Karpas-422 (cell line): ENCODE measurements around the gene OSBP2. TPM values are rescaled to one million over a fixed set of nuclear protein-coding genes. Genes with fewer than 3 reads are reported as not detected.

ENCODE experiments used
- DNase-seq: peaks from one replicate; pipeline ENCODE4 v3.0.0-alpha.2; 2015
- H2AFZ ChIP-seq: fragments of 200-600 bp; sonication (generic); 2 replicates; pipeline ENCODE4 v1.6.1; 2014; ENCODE audit warnings: antibody characterized with exemption, low read length, mixed read lengths
- H3K27ac ChIP-seq: fragments of 200-600 bp; sonication (generic); 2 replicates; pipeline ENCODE4 v1.5.1; 2014; ENCODE audit warnings: mild to moderate bottlenecking, low read length, moderate library complexity
- H3K27me3 ChIP-seq: fragments of 200-600 bp; sonication (generic); 2 replicates; pipeline ENCODE4 v1.6.1; 2014; ENCODE audit warnings: low read length, mixed read lengths
- H3K36me3 ChIP-seq: fragments of 200-600 bp; sonication (generic); 2 replicates; pipeline ENCODE4 v1.6.1; 2014; ENCODE audit warnings: low read length, mixed read lengths; ENCODE audit not compliant: insufficient read depth
- H3K4me1 ChIP-seq: fragments of 200-600 bp; sonication (generic); 2 replicates; pipeline ENCODE4 v1.6.1; 2014; ENCODE audit warnings: mild to moderate bottlenecking, low read length, mixed read lengths
- H3K4me2 ChIP-seq: fragments of 200-600 bp; sonication (generic); 2 replicates; pipeline ENCODE4 v1.6.1; 2014; ENCODE audit warnings: low read length, low read depth, mild to moderate bottlenecking; ENCODE audit not compliant: poor library complexity, severe bottlenecking
- H3K4me3 ChIP-seq: fragments of 200-600 bp; sonication (generic); 2 replicates; pipeline ENCODE4 v1.5.1; 2014; ENCODE audit warnings: mild to moderate bottlenecking, antibody characterized with exemption, low read length, mixed read lengths
- H3K79me2 ChIP-seq: fragments of 200-600 bp; sonication (generic); 2 replicates; pipeline ENCODE4 v1.6.1; 2014; ENCODE audit warnings: mild to moderate bottlenecking, low read length, mixed read lengths
- H3K9ac ChIP-seq: fragments of 200-600 bp; sonication (generic); 2 replicates; pipeline ENCODE4 v1.6.0; 2014; ENCODE audit warnings: low read length
- H3K9me2 ChIP-seq: fragments of 200-600 bp; sonication (generic), shearing (Covaris generic); replicated peaks from 2 replicates; pipeline ENCODE4 v1.6.0; 2014; ENCODE audit warnings: mild to moderate bottlenecking, low read length, moderate library complexity; ENCODE audit not compliant: insufficient read depth
- H3K9me3 ChIP-seq: fragments of 300-700, 200-600 bp; sonication (generic); 2 replicates; pipeline ENCODE4 v1.6.1; 2014; ENCODE audit warnings: low read length, mixed read lengths
- H4K20me1 ChIP-seq: fragments of 200-600 bp; sonication (generic); 2 replicates; pipeline ENCODE4 v1.6.1; 2014; ENCODE audit warnings: mild to moderate bottlenecking, antibody characterized with exemption, low read length, low read depth; ENCODE audit not compliant: insufficient read depth
- total RNA-seq: library from RNA; depleted of rRNA; stranded (reverse); fragments of >200 nt; shearing (Covaris generic); gene quantifications from 2 replicates; pipeline ENCODE4 v1.2.3, GENCODE V29; 2014; ENCODE audit warnings: low replicate concordance

The OSBP2 gene
- total RNA-seq, 1 experiment from 2014 or later, result 0.07 TPM

DNA sequence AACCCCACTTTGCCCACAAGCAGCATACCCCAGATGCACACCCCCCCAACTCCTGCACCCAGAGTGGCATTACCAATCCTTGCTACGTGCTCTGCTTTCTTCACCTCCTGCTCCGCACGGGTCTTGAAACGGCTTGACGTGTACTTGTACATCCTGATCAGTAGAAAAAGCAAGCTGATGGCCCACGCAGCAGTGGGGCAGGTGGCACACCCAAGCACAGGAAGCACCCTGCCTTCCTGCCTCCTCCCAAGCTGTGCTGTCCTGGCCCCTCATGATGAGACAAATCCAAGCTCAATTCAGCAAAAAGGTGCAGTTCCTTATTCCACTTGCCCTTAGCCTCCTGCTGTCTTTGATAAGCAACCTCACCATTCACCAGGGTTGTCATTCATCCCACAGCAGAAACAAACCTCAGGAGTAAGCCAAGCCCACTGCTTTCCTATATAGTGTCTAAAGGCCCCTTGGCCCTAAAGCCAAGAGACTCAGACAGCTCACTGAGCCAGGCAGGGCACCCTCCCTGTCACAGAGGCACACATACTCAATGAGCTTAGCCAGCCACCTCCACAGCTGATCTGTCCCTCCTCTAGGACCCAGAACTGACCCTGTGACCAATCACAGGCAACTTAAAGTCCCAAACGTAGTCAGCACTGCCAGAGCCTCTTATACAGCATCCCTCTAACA lies 246.2 kb downstream of the OSBP2 start:
- Histone ChIP-seq H3K27me3 (no peaks in the 10 kb centered on the region), H3K9me2 (no peaks in the 10 kb centered on the region), H3K27ac (no peak overlapping the region), H3K36me3 (peaks cover 52% of the 10 kb centered on the region), H2AFZ (no peak overlapping the region), H3K9ac (no peak overlapping the region), H3K79me2 (no peaks in the 10 kb centered on the region), H3K9me3 (no peaks in the 10 kb centered on the region), H3K4me1 (no peaks in the 10 kb centered on the region), H4K20me1 (peaks cover 4% of the 10 kb centered on the region; the same call in 1 of the 2 replicates), H3K4me2 (no peak overlapping the region), H3K4me3 (no peak overlapping the region)
- DNase-seq, result no peak

DNA sequence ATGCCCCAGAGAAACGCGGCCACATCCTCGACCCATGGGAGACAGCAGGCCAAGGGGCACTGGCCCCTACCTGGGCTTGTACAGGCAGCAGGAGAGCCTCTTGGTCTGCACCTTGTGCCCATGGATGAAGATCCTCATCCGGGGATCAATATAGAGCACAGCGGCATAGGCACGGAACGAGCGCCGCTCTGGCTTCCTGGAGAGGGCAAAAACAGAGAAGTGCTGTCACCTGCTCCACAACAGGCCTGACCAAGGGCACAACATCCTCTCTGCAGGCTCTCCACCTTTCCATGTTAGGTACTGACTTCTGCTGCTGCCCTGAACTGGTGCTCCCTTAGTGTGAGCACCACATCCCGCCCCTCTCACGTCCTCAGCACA lies 246.7 kb downstream of the OSBP2 start:
- Histone ChIP-seq H3K4me2 (no peak overlapping the region), H3K79me2 (no peaks in the 10 kb centered on the region), H4K20me1 (peaks cover 4% of the 10 kb centered on the region; the same call in 1 of the 2 replicates), H3K27me3 (no peaks in the 10 kb centered on the region), H3K36me3 (peaks cover 53% of the 10 kb centered on the region), H2AFZ (no peak overlapping the region), H3K4me3 (no peak overlapping the region), H3K9ac (no peak overlapping the region), H3K9me2 (no peaks in the 10 kb centered on the region), H3K27ac (no peak overlapping the region), H3K9me3 (no peaks in the 10 kb centered on the region), H3K4me1 (no peaks in the 10 kb centered on the region)
- no peak for DNase-seq

DNA sequence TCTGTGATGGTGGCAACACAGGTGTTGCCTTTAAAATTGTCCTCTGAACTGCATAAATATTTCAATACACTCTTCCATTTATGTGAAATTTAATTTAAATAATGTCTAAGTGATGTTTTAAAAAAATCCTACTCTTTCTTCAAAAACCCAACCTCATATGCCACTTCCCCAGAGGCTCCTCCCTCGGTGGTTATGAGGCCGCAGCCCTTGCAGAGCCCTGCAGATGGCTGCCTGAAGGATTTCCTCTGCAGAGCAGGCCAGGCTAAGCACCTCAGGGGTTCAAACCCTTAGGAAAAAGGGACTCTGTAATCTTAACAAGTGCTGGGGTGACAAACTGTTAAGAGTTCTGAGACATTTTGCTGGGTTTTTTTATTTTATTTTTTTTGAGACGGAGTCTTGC lies 248.7 kb downstream of the OSBP2 start:
- Histone ChIP-seq H2AFZ (no peak overlapping the region), H4K20me1 (no peaks in the 10 kb centered on the region), H3K27ac (no peak overlapping the region), H3K27me3 (no peaks in the 10 kb centered on the region), H3K79me2 (no peaks in the 10 kb centered on the region), H3K36me3 (peaks cover 58% of the 10 kb centered on the region), H3K9me2 (no peaks in the 10 kb centered on the region), H3K4me1 (no peaks in the 10 kb centered on the region), H3K4me2 (no peak overlapping the region), H3K4me3 (no peak overlapping the region), H3K9ac (no peak overlapping the region), H3K9me3 (no peaks in the 10 kb centered on the region)
- no peak for DNase-seq

DNA sequence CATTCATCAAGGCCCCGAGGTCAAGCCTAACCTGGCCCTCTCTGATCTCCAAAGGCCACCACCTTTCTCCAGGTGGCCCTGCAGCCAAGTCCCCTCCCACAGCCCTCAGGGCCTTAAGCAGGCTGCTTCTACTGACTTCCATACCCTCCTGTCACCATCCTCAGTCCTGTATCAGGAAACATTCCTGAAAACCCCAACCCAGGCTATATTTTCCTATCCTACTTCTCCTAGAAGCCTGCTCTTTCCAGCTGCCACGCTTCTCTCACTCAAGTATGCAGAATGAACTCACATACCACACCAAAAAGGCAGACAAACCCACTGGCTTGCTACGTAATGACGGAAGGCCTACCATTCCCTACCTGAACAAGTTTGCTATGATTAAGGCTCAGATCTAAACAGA lies 250.3 kb downstream of the OSBP2 start:
- H3K4me3 ChIP-seq, result no peak overlapping the region
- H3K36me3 ChIP-seq, result peaks cover 64% of the 10 kb centered on the region
- no peaks in the 10 kb centered on the region for H3K27me3 ChIP-seq
- H3K9me2 ChIP-seq, result no peaks in the 10 kb centered on the region
- no peak overlapping the region for H3K27ac ChIP-seq
- no peak overlapping the region for H3K4me2 ChIP-seq
- no peaks in the 10 kb centered on the region for H3K9me3 ChIP-seq
- no peaks in the 10 kb centered on the region for H4K20me1 ChIP-seq
- H3K9ac ChIP-seq, result no peak overlapping the region
- H2AFZ ChIP-seq, result no peak overlapping the region
- no peaks in the 10 kb centered on the region for H3K79me2 ChIP-seq
- no peak for DNase-seq
- H3K4me1 ChIP-seq, result no peaks in the 10 kb centered on the region

DNA sequence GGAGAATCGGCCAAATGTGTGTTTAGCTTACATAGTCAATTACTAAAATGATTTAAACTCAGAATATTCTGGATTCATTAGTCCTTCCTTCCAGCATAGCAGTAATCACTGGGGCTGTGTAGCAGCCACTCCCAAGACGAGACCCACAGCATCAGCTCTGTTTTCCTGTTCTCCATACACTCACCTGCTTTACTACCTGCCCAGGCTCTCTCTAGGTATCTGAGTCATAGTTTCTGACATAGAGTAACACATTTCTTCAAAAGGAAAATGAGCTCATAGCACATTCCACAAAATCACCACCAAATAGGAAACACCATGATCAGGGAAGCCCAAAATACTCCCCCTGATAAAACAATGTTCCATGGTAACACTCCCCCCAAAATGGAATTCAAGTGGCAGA lies 251.0 kb downstream of the OSBP2 start:
- Histone ChIP-seq H3K27me3 (no peaks in the 10 kb centered on the region), H3K4me3 (no peak overlapping the region), H3K4me1 (no peaks in the 10 kb centered on the region), H4K20me1 (no peaks in the 10 kb centered on the region), H3K9me3 (no peaks in the 10 kb centered on the region), H3K27ac (no peak overlapping the region), H3K9me2 (no peaks in the 10 kb centered on the region), H3K9ac (no peak overlapping the region), H3K36me3 (peaks cover 67% of the 10 kb centered on the region), H2AFZ (no peak overlapping the region), H3K4me2 (no peak overlapping the region), H3K79me2 (no peaks in the 10 kb centered on the region)
- DNase-seq, result no peak

DNA sequence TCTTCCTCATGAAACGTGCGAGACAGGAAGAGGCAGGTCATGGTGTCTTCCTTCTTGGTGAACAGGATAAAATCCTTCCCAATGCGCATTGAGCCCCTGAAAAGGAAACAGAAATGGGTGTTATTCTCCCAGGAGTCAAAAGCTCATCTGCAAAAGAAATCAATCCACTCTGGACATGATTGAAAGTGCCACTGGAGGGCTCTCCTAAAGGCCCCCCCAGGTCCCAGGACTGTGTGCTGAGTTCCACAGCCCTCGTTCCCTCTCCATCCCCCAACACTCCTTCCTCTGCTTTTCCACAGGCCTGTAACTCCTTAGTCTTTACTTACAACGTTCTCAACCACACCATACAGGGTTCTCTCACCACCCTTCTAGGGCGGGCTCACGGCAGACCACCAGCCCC lies 251.7 kb downstream of the OSBP2 start:
- H3K4me3 ChIP-seq, result no peak overlapping the region
- no peaks in the 10 kb centered on the region for H3K4me1 ChIP-seq
- H3K36me3 ChIP-seq, result peaks cover 67% of the 10 kb centered on the region
- no peak overlapping the region for H3K9ac ChIP-seq
- H3K4me2 ChIP-seq, result no peak overlapping the region
- H3K9me2 ChIP-seq, result no peaks in the 10 kb centered on the region
- DNase-seq, result no peak
- no peak overlapping the region for H2AFZ ChIP-seq
- H3K27ac ChIP-seq, result no peak overlapping the region
- no peaks in the 10 kb centered on the region for H3K9me3 ChIP-seq
- no peaks in the 10 kb centered on the region for H4K20me1 ChIP-seq
- no peaks in the 10 kb centered on the region for H3K79me2 ChIP-seq
- no peaks in the 10 kb centered on the region for H3K27me3 ChIP-seq

DNA sequence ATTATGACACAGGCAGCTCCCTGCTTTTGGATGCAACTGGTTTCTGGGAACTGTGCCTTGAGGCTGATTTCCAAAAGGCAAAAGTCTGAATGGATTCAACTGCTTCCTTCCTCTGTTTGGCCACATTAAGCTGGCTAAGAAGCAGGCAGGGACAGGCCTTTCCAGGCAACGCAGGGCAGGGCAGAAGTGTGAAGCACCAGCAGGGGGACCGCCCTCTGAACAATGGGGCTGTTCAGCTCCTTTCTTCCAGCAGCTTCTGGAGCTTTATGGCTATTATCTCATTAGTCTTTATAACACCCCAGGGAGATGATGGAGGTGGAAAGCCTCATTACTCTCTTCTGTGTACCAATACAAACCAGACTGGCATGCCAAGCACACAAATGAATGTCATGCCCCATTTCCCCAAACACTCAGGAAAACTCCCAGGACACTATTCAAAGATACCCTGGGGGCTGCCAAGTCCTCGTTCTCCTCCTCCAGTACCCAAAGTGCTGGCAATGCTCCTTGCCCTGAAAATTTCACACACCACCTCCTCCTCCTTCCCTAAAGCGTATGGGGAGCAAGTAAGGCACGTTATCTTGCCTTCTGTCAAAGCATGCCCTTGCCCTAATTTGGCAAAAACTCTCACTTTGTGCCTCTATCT lies 252.6 kb downstream of the OSBP2 start:
- Histone ChIP-seq H3K27me3 (no peaks in the 10 kb centered on the region), H3K4me3 (no peak overlapping the region), H2AFZ (no peak overlapping the region), H3K9ac (no peak overlapping the region), H3K79me2 (no peaks in the 10 kb centered on the region), H3K4me1 (no peaks in the 10 kb centered on the region), H3K27ac (no peak overlapping the region), H3K4me2 (no peak overlapping the region), H3K9me2 (no peaks in the 10 kb centered on the region), H3K36me3 (peaks cover 63% of the 10 kb centered on the region; the same call in 1 of the 2 replicates), H3K9me3 (no peaks in the 10 kb centered on the region), H4K20me1 (no peaks in the 10 kb centered on the region)
- DNase-seq, result no peak

DNA sequence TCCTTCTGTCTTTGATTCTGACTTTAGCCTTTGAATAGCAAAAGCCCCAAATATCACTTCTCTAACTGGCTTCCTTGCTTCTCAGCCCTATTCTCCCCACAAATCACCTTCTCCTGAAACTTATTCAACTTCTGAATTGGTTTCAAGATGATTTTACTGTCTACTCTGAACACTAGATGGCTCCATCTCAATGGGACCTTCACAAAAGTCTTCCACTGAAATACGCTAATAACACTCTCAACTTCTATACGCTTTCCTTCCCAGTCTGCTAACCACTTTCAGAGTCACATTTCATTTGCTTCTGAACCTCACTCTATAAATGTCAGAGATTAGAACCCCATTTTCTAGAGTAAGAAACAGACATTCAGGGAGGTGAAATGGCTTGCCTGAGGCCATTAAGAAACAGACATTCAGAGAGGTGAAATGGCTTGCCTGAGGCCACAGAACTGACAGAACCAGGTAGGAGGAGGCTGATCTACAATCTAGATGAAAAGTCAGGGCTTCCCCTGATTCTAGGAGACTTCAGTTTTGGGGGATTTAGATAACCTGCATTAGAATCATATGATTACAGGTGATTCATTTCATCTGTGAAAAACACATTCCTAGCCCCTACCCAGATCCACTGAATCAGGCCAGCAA lies 253.3 kb downstream of the OSBP2 start:
- no peak overlapping the region for H3K9ac ChIP-seq
- H3K4me2 ChIP-seq, result no peak overlapping the region
- H4K20me1 ChIP-seq, result no peaks in the 10 kb centered on the region
- no peak overlapping the region for H3K4me3 ChIP-seq
- H3K9me2 ChIP-seq, result no peaks in the 10 kb centered on the region
- H3K27ac ChIP-seq, result no peak overlapping the region
- DNase-seq, result peak; percentile 62
- H3K4me1 ChIP-seq, result no peaks in the 10 kb centered on the region
- peaks cover 60% of the 10 kb centered on the region; the same call in 1 of the 2 replicates for H3K36me3 ChIP-seq
- no peaks in the 10 kb centered on the region for H3K79me2 ChIP-seq
- no peak overlapping the region for H2AFZ ChIP-seq
- no peaks in the 10 kb centered on the region for H3K9me3 ChIP-seq
- no peaks in the 10 kb centered on the region for H3K27me3 ChIP-seq
